K562 (cell line): ENCODE data around the gene DAO. TPM values are rescaled to one million over a fixed set of nuclear protein-coding genes. Genes with fewer than 3 reads are reported as not detected.
A peak's percentile ranks its signal among the peaks of the same experiment; 100 is the strongest.

Experiments used
- FOXM1 ChIP-seq, 2 experiments: fragments of 450-650 bp in 1 of 2; sonication (generic) in 1 of 2; formaldehyde crosslinking in 1 of 2; IDR thresholded peaks; 2 replicates each; pipeline versions ENCODE4 v1.6.1 to v1.9.0; 2017 to 2022; ENCODE audit warnings: low read depth in 2 of 2, mild to moderate bottlenecking in 2 of 2, missing genetic modification reagents in 1 of 2, moderate library complexity in 1 of 2
- MCM5 ChIP-seq: fragments of 450-650 bp; IDR thresholded peaks from 2 replicates; pipeline ENCODE4 v1.6.1; 2016; ENCODE audit warnings: low read depth
- NCOA4 ChIP-seq: fragments of 450-650 bp; IDR thresholded peaks from 2 replicates; pipeline ENCODE4 v1.6.1; 2018; ENCODE audit warnings: mild to moderate bottlenecking; ENCODE audit not compliant: partially characterized antibody
- RBM17 ChIP-seq: fragments of 200-400 bp; formaldehyde crosslinking; IDR thresholded peaks from 2 replicates; pipeline ENCODE4 v1.6.1; 2017; ENCODE audit warnings: low read depth, mild to moderate bottlenecking, low read length, borderline replicate concordance
- ZNF347 ChIP-seq: fragments of 450-650 bp; formaldehyde crosslinking; IDR thresholded peaks from 2 replicates; pipeline ENCODE4 v1.4.0; 2020; ENCODE audit warnings: low read depth, mild to moderate bottlenecking, moderate library complexity
- ZNF77 ChIP-seq: fragments of 250-450 bp; sonication (Bioruptor Pico); IDR thresholded peaks from 2 replicates; pipeline ENCODE4 v1.5.0; 2020
- polyA plus RNA-seq, 8 experiments: library from polyadenylated mRNA; depleted of rRNA in 4 of 8; stranded (reverse) in 5 of 8; unstranded in 3 of 8; fragments of >200 nt; fragmentation: Nextera tagmentation in 2 of 8; fragmentation: Illumina TruSeq in 1 of 8; extraction: Ambion mirVana in 2 of 8; extraction: Trizol in 1 of 8; gene quantifications; 2 replicates each; pipeline versions ENCODE4 v1.2.1 to v1.2.3, GENCODE V29; 2011 to 2014; ENCODE audit warnings: inconsistent platforms in 1 of 8, missing spikeins in 1 of 8
- total RNA-seq, 7 experiments: library from RNA; depleted of rRNA in 6 of 7; stranded (reverse); fragments of >200 nt in 6 of 7; fragmentation: Illumina TruSeq in 2 of 7; extraction: Trizol in 2 of 7; gene quantifications; 2 replicates each; pipeline versions ENCODE4 v1.2.1 to v1.2.3, GENCODE V29; 2011 to 2021; ENCODE audit warnings: low replicate concordance in 1 of 7
- TF ChIP-seq, protein P1 (sequence below): fragments of 150-350 bp; conservative IDR thresholded peaks from 2 replicates; pipeline ENCODE4 v1.6.1; 2014; ENCODE audit warnings: low read length
- TF ChIP-seq, protein P2 (sequence below): sonication (generic); formaldehyde crosslinking; IDR thresholded peaks from 2 replicates; pipeline ENCODE4 v1.8.0; 2022; ENCODE audit warnings: mild to moderate bottlenecking, missing genetic modification reagents
- TF ChIP-seq, protein P3 (sequence below): fragments of 250-450 bp; sonication (Bioruptor Pico); IDR thresholded peaks from 2 replicates; pipeline ENCODE4 v1.8.0; 2021; ENCODE audit warnings: moderate library complexity, mild to moderate bottlenecking, inconsistent platforms
- TF ChIP-seq, protein P4 (sequence below): fragments of 250-450 bp; sonication (Bioruptor Pico); IDR thresholded peaks from 2 replicates; pipeline ENCODE4 v1.4.0; 2020
- TF ChIP-seq, protein P5 (sequence below): sonication (generic); formaldehyde crosslinking; IDR thresholded peaks from 2 replicates; pipeline ENCODE4 v1.8.0; 2022; ENCODE audit warnings: mild to moderate bottlenecking, low read depth, missing genetic modification reagents

The DAO gene
- total and polyA plus RNA-seq, 9 of the 15 experiments (the other 6 are each of a cell fraction or from before 2014, with no cell fraction given), result not detected

DNA sequence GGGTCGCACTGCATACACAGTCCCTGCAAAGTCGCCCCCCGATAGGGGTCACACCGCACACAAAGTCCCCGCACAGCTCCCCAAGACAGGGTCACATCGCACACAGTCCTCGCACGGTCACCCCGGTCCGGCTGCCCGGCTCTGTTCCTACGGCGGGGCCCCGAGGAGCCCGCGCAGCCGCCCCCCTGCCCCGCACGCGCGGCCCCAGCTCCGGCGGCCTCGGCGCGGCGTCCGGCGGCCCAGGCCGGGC is 22.8 kb upstream of the DAO start (continued):
- TF ChIP-seq, protein P1, sequence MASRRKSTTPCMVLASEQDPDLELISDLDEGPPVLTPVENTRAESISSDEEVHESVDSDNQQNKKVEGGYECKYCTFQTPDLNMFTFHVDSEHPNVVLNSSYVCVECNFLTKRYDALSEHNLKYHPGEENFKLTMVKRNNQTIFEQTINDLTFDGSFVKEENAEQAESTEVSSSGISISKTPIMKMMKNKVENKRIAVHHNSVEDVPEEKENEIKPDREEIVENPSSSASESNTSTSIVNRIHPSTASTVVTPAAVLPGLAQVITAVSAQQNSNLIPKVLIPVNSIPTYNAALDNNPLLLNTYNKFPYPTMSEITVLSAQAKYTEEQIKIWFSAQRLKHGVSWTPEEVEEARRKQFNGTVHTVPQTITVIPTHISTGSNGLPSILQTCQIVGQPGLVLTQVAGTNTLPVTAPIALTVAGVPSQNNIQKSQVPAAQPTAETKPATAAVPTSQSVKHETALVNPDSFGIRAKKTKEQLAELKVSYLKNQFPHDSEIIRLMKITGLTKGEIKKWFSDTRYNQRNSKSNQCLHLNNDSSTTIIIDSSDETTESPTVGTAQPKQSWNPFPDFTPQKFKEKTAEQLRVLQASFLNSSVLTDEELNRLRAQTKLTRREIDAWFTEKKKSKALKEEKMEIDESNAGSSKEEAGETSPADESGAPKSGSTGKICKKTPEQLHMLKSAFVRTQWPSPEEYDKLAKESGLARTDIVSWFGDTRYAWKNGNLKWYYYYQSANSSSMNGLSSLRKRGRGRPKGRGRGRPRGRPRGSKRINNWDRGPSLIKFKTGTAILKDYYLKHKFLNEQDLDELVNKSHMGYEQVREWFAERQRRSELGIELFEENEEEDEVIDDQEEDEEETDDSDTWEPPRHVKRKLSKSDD, result no peak
- TF ChIP-seq, protein P2, sequence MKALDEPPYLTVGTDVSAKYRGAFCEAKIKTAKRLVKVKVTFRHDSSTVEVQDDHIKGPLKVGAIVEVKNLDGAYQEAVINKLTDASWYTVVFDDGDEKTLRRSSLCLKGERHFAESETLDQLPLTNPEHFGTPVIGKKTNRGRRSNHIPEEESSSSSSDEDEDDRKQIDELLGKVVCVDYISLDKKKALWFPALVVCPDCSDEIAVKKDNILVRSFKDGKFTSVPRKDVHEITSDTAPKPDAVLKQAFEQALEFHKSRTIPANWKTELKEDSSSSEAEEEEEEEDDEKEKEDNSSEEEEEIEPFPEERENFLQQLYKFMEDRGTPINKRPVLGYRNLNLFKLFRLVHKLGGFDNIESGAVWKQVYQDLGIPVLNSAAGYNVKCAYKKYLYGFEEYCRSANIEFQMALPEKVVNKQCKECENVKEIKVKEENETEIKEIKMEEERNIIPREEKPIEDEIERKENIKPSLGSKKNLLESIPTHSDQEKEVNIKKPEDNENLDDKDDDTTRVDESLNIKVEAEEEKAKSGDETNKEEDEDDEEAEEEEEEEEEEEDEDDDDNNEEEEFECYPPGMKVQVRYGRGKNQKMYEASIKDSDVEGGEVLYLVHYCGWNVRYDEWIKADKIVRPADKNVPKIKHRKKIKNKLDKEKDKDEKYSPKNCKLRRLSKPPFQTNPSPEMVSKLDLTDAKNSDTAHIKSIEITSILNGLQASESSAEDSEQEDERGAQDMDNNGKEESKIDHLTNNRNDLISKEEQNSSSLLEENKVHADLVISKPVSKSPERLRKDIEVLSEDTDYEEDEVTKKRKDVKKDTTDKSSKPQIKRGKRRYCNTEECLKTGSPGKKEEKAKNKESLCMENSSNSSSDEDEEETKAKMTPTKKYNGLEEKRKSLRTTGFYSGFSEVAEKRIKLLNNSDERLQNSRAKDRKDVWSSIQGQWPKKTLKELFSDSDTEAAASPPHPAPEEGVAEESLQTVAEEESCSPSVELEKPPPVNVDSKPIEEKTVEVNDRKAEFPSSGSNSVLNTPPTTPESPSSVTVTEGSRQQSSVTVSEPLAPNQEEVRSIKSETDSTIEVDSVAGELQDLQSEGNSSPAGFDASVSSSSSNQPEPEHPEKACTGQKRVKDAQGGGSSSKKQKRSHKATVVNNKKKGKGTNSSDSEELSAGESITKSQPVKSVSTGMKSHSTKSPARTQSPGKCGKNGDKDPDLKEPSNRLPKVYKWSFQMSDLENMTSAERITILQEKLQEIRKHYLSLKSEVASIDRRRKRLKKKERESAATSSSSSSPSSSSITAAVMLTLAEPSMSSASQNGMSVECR (CRISPR knock-in tag), result no peak
- TF ChIP-seq, protein P3, sequence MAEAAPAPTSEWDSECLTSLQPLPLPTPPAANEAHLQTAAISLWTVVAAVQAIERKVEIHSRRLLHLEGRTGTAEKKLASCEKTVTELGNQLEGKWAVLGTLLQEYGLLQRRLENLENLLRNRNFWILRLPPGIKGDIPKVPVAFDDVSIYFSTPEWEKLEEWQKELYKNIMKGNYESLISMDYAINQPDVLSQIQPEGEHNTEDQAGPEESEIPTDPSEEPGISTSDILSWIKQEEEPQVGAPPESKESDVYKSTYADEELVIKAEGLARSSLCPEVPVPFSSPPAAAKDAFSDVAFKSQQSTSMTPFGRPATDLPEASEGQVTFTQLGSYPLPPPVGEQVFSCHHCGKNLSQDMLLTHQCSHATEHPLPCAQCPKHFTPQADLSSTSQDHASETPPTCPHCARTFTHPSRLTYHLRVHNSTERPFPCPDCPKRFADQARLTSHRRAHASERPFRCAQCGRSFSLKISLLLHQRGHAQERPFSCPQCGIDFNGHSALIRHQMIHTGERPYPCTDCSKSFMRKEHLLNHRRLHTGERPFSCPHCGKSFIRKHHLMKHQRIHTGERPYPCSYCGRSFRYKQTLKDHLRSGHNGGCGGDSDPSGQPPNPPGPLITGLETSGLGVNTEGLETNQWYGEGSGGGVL (CRISPR knock-in tag), result no peak
- TF ChIP-seq, protein P4, sequence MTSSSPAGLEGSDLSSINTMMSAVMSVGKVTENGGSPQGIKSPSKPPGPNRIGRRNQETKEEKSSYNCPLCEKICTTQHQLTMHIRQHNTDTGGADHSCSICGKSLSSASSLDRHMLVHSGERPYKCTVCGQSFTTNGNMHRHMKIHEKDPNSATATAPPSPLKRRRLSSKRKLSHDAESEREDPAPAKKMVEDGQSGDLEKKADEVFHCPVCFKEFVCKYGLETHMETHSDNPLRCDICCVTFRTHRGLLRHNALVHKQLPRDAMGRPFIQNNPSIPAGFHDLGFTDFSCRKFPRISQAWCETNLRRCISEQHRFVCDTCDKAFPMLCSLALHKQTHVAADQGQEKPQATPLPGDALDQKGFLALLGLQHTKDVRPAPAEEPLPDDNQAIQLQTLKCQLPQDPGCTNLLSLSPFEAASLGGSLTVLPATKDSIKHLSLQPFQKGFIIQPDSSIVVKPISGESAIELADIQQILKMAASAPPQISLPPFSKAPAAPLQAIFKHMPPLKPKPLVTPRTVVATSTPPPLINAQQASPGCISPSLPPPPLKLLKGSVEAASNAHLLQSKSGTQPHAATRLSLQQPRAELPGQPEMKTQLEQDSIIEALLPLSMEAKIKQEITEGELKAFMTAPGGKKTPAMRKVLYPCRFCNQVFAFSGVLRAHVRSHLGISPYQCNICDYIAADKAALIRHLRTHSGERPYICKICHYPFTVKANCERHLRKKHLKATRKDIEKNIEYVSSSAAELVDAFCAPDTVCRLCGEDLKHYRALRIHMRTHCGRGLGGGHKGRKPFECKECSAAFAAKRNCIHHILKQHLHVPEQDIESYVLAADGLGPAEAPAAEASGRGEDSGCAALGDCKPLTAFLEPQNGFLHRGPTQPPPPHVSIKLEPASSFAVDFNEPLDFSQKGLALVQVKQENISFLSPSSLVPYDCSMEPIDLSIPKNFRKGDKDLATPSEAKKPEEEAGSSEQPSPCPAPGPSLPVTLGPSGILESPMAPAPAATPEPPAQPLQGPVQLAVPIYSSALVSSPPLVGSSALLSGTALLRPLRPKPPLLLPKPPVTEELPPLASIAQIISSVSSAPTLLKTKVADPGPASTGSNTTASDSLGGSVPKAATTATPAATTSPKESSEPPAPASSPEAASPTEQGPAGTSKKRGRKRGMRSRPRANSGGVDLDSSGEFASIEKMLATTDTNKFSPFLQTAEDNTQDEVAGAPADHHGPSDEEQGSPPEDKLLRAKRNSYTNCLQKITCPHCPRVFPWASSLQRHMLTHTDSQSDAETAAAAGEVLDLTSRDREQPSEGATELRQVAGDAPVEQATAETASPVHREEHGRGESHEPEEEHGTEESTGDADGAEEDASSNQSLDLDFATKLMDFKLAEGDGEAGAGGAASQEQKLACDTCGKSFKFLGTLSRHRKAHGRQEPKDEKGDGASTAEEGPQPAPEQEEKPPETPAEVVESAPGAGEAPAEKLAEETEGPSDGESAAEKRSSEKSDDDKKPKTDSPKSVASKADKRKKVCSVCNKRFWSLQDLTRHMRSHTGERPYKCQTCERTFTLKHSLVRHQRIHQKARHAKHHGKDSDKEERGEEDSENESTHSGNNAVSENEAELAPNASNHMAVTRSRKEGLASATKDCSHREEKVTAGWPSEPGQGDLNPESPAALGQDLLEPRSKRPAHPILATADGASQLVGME, result no peak
- TF ChIP-seq RBM17, result no peak
- TF ChIP-seq NCOA4, result no peak
- no peak for TF ChIP-seq ZNF347 (CRISPR knock-in tag)
- TF ChIP-seq, protein P5, sequence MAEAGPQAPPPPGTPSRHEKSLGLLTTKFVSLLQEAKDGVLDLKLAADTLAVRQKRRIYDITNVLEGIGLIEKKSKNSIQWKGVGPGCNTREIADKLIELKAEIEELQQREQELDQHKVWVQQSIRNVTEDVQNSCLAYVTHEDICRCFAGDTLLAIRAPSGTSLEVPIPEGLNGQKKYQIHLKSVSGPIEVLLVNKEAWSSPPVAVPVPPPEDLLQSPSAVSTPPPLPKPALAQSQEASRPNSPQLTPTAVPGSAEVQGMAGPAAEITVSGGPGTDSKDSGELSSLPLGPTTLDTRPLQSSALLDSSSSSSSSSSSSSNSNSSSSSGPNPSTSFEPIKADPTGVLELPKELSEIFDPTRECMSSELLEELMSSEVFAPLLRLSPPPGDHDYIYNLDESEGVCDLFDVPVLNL (CRISPR knock-in tag), result no peak
- TF ChIP-seq FOXM1 (IDR thresholded peaks at IDR 0.05; ENCODE audit: low read depth), result no peak
- TF ChIP-seq FOXM1 (CRISPR knock-in tag; IDR thresholded peaks at IDR 0.05; ENCODE audit: low read depth), result 0 out of 2 replicates have a peak, but pooled peaks have one; percentile 15
- TF ChIP-seq MCM5, result no peak
- no peak for TF ChIP-seq ZNF77 (CRISPR knock-in tag)
